A549 (cell line): ENCODE results near the gene MED26. TPM values are rescaled to one million over a fixed set of nuclear protein-coding genes. Genes with fewer than 3 reads are reported as not detected.

Experiments
- ATAC-seq, 2 experiments: fragments of 200-7000 bp in 1 of 2; fragments of >200 bp in 1 of 2; cut with Nextera tagmentation in 1 of 2; cut with Tn5 transposase in 1 of 2; 3 replicates each; pipeline versions ENCODE4 v1.8.0 to v1.9.1; 2018 to 2020; ENCODE audit warnings: mild to moderate bottlenecking in 1 of 2, moderate library complexity in 1 of 2
- CTCF ChIA-PET: fragments of 300-600 bp; sonication (Branson Sonifier 250); formaldehyde crosslinking; extraction: SDS; loops from one replicate; lab custom pipeline; 2021; ENCODE audit warnings: antibody characterized with exemption, inconsistent platforms; lab: Yijun Ruan, JAX
- POLR2A ChIA-PET: fragments of 350-600 bp; formaldehyde crosslinking; extraction: SDS; loops from one replicate; lab custom pipeline; 2021; ENCODE audit warnings: antibody characterized with exemption, inconsistent platforms; lab: Yijun Ruan, JAX
- DNase-seq, 2 experiments: peaks; one replicate each; pipeline versions ENCODE4 v3.0.0 to v3.0.0-alpha.2; 2011 to 2016; ENCODE audit warnings: low read depth in 1 of 2, low spot score in 1 of 2
- FAIRE-seq: peaks from 2 replicates; lab custom pipeline; 2011; peaks lifted over from hg19 to GRCh38; lab: Jason Lieb, UNC
- H3K27ac ChIP-seq, 2 experiments: fragments of >200 bp; sonication (Bioruptor Twin); formaldehyde crosslinking; 3 replicates each; pipeline ENCODE4 v1.5.1; 2016 to 2017
- H3K4me1 ChIP-seq: fragments of >200 bp; sonication (Bioruptor Twin); formaldehyde crosslinking; 3 replicates; pipeline ENCODE4 v1.6.1; 2016
- H3K4me2 ChIP-seq: fragments of >200 bp; sonication (Bioruptor Twin); formaldehyde crosslinking; 3 replicates; pipeline ENCODE4 v1.6.1; 2016
- H3K4me3 ChIP-seq: fragments of >200 bp; sonication (Bioruptor Twin); formaldehyde crosslinking; 3 replicates; pipeline ENCODE4 v1.5.1; 2016
- H3K9me3 ChIP-seq: fragments of >200 bp; sonication (Bioruptor Twin); formaldehyde crosslinking; 3 replicates; pipeline ENCODE4 v1.6.1; 2016
- CEBPB ChIP-seq, 2 experiments: fragments of >200 bp in 1 of 2; sonication (Bioruptor Twin) in 1 of 2; formaldehyde crosslinking in 1 of 2; IDR thresholded peaks; 2 replicates each; pipeline ENCODE4 v1.6.1; 2012 to 2016
- EHF ChIP-seq: fragments of 250-450 bp; sonication (Bioruptor Pico); IDR thresholded peaks from 2 replicates; pipeline ENCODE4 v1.5.0; 2020; ENCODE audit warnings: mild to moderate bottlenecking
- ESRRA ChIP-seq: fragments of 150-350 bp; IDR thresholded peaks from 2 replicates; pipeline ENCODE4 v1.6.1; 2014; ENCODE audit warnings: mild to moderate bottlenecking, low read length, borderline replicate concordance
- FOSL2 ChIP-seq, 2 experiments: fragments of 450-650 bp in 1 of 2; fragments of >200 bp in 1 of 2; sonication (Bioruptor Twin) in 1 of 2; formaldehyde crosslinking; IDR thresholded peaks; 2 replicates each; pipeline versions ENCODE4 v1.5.0 to v1.6.1; 2016 to 2020; ENCODE audit warnings: mild to moderate bottlenecking in 1 of 2, moderate library complexity in 1 of 2
- HOXA7 ChIP-seq: fragments of 250-450 bp; sonication (Bioruptor Pico); IDR thresholded peaks from 2 replicates; pipeline ENCODE4 v1.5.0; 2020; ENCODE audit warnings: mild to moderate bottlenecking, moderate library complexity
- HOXB5 ChIP-seq: fragments of 250-450 bp; sonication (Bioruptor Pico); IDR thresholded peaks from 2 replicates; pipeline ENCODE4 v1.5.0; 2020; ENCODE audit warnings: mild to moderate bottlenecking, moderate library complexity
- JUN ChIP-seq, 2 experiments: fragments of >200 bp; sonication (Bioruptor Twin); formaldehyde crosslinking; IDR thresholded peaks; 2 replicates in 1 of 2; 3 replicates in 1 of 2; pipeline ENCODE4 v1.6.1; 2016 to 2017
- JUNB ChIP-seq: fragments of >200 bp; sonication (Bioruptor Twin); formaldehyde crosslinking; IDR thresholded peaks from 2 replicates; pipeline ENCODE4 v1.6.1; 2016
- KDM5A ChIP-seq: fragments of 200-600 bp; sonication (generic); IDR thresholded peaks from 2 replicates; pipeline ENCODE4 v1.6.1; 2016; ENCODE audit warnings: antibody characterized with exemption, mild to moderate bottlenecking
- MYC ChIP-seq: IDR thresholded peaks from 2 replicates; pipeline ENCODE4 v1.6.1; 2012; ENCODE audit warnings: mild to moderate bottlenecking, inconsistent platforms, low read length, improper control_type of control experiment, borderline replicate concordance
- NPAS2 ChIP-seq: fragments of 250-450 bp; sonication (Bioruptor Pico); IDR thresholded peaks from 2 replicates; pipeline ENCODE4 v1.8.0; 2022; ENCODE audit warnings: mild to moderate bottlenecking, moderate library complexity, borderline replicate concordance
- NR3C1 ChIP-seq: fragments of >200 bp; sonication (Bioruptor Twin); formaldehyde crosslinking; IDR thresholded peaks from 3 replicates; pipeline ENCODE4 v1.6.1; 2017
- POLR2AphosphoS2 ChIP-seq: conservative IDR thresholded peaks from 2 replicates; pipeline ENCODE4 v1.6.1; 2012; ENCODE audit warnings: low read length, improper control_type of control experiment, inconsistent platforms
- RCOR1 ChIP-seq: fragments of 150-350 bp; IDR thresholded peaks from 2 replicates; pipeline ENCODE4 v1.6.1; 2014; ENCODE audit warnings: antibody characterized with exemption, low read length, low read depth
- RFX5 ChIP-seq: fragments of 450-650 bp; IDR thresholded peaks from 2 replicates; pipeline ENCODE4 v1.7.1; 2014; ENCODE audit warnings: antibody characterized with exemption, mild to moderate bottlenecking, moderate library complexity
- SMC3 ChIP-seq: fragments of >200 bp; sonication (Bioruptor Twin); formaldehyde crosslinking; IDR thresholded peaks from 3 replicates; pipeline ENCODE4 v1.6.1; 2018; ENCODE audit warnings: inconsistent platforms
- TP53 ChIP-seq: fragments of 250-450 bp; sonication (Bioruptor Pico); IDR thresholded peaks from 2 replicates; pipeline ENCODE4 v1.5.0; 2021; ENCODE audit warnings: mild to moderate bottlenecking, moderate library complexity
- ZC3H11A ChIP-seq: fragments of 450-650 bp; IDR thresholded peaks from 2 replicates; pipeline ENCODE4 v1.6.1; 2014; ENCODE audit warnings: antibody characterized with exemption, mild to moderate bottlenecking
- ZFP36 ChIP-seq: fragments of 450-650 bp; IDR thresholded peaks from 2 replicates; pipeline ENCODE4 v1.6.1; 2014; ENCODE audit warnings: borderline replicate concordance; ENCODE audit not compliant: partially characterized antibody
- ZSCAN20 ChIP-seq: fragments of 250-450 bp; sonication (Bioruptor Pico); IDR thresholded peaks from 2 replicates; pipeline ENCODE4 v1.8.0; 2022; ENCODE audit warnings: mild to moderate bottlenecking, moderate library complexity
- WGBS: methylation state at CpG from one replicate; pipeline ENCODE4 v1.1.6; 2017; ENCODE audit errors: missing lambda C conversion rate; 5-methylcytosine and 5-hydroxymethylcytosine counted together
- polyA plus RNA-seq, 4 experiments: library from polyadenylated mRNA; depleted of rRNA in 3 of 4; stranded (reverse); fragments of >200 nt; fragmentation: RNase III in 1 of 4; extraction: RNeasy Plus Mini Kit Qiagen cat#74134 plus additional on column Dnase treatment in 1 of 4; gene quantifications; 2 replicates in 3 of 4; 3 replicates in 1 of 4; pipeline ENCODE4 v1.2.3, GENCODE V29; 2011 to 2017
- TF ChIP-seq, protein P1 (sequence below): IDR thresholded peaks from 2 replicates; pipeline ENCODE4 v1.6.1; 2012
- TF ChIP-seq, protein P2 (sequence below): fragments of 200-600 bp; sonication (generic); IDR thresholded peaks from 2 replicates; pipeline ENCODE4 v1.6.1; 2016; ENCODE audit warnings: antibody characterized with exemption, mild to moderate bottlenecking, moderate library complexity
- TF ChIP-seq, protein P3 (sequence below): fragments of 150-350 bp; IDR thresholded peaks from 2 replicates; pipeline ENCODE4 v1.6.1; 2014; ENCODE audit warnings: low read depth, mild to moderate bottlenecking, low read length
- TF ChIP-seq, protein P4 (sequence below): fragments of >200 bp; sonication (Bioruptor Twin); formaldehyde crosslinking; IDR thresholded peaks from 2 replicates; pipeline ENCODE4 v1.6.1; 2016

The MED26 gene
- polyA plus RNA-seq, 2 of the 4 experiments (the other 2 are of a cell fraction): 2.4 to 3.6 TPM

DNA sequence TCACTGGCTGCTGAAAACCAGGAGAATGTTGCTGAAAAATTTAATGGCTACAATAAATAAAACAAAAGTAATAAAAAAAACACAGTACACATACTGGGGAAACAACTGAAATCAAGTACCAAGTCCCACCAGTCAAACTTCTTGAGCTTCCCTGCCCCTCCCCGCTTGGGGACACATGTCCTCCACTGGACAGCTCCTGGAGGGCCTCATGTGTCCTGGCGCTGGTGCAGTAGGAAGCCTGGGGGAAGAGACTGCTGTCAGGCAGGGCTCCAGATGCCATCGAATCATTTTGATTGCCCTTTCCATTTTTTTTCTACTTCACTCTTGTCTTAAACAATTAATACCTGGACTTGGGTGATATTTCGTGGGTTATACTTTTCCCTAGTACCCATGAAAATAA, 29.2 kb downstream of the MED26 start:
- Histone ChIP-seq H3K9me3 (no peaks in the 10 kb centered on the region), H3K4me3 (no peak overlapping the region), H3K4me1 (no peaks in the 10 kb centered on the region), H3K27ac (no peak overlapping the region), H3K4me2 (no peak overlapping the region)
- DNase-seq (no peak), FAIRE-seq (no peak), ATAC-seq (no peak)
- CTCF ChIA-PET: no interaction called here
- WGBS: 77% methylated on average over 4 of the region's 4 CpGs
- TF ChIP-seq MYC (no peak), NPAS2 (no peak), ZC3H11A (no peak), CEBPB (IDR thresholded peaks at IDR 0.05) (no peak), HOXA7 (CRISPR knock-in tag) (no peak), RCOR1 (no peak), FOSL2 (IDR thresholded peaks at IDR 0.05) (no peak), FOSL2 (CRISPR knock-in tag; IDR thresholded peaks at IDR 0.05) (no peak), ZSCAN20 (no peak), TP53 (CRISPR knock-in tag) (no peak), SMC3 (no peak), HOXB5 (CRISPR knock-in tag) (no peak)
- TF ChIP-seq, protein P1, sequence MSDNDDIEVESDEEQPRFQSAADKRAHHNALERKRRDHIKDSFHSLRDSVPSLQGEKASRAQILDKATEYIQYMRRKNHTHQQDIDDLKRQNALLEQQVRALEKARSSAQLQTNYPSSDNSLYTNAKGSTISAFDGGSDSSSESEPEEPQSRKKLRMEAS: no peak
- POLR2A ChIA-PET: no interaction called here

DNA sequence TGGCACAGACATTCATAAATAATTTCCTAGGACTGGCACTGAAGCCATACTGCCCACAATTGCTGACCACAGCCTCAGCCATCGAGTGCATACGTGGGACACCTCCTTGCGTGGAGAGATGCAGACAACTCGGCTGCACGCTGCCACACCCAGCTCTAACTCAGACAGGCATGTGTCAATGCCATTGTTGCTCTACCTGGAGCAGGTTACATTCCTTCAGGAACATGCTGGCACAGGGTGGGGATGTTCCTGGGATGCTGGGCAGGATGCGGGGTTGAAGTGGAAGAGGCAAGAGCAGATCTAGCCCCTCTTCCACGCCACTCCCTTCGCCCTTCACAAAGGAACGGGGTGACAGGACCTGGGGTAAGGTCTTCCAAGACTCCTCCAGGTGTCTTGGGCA, 31.6 kb downstream of the MED26 start:
- no peak overlapping the region for H3K4me3 ChIP-seq
- H3K9me3 ChIP-seq: no peaks in the 10 kb centered on the region
- no peak for TF ChIP-seq ZFP36
- TF ChIP-seq POLR2AphosphoS2: no peak
- no peak for TF ChIP-seq RFX5
- TF ChIP-seq ESRRA: no peak
- TF ChIP-seq FOSL2 (IDR thresholded peaks at IDR 0.05): no peak
- TF ChIP-seq FOSL2 (CRISPR knock-in tag; IDR thresholded peaks at IDR 0.05): no peak
- no peak for TF ChIP-seq ZSCAN20
- TF ChIP-seq, protein P2, sequence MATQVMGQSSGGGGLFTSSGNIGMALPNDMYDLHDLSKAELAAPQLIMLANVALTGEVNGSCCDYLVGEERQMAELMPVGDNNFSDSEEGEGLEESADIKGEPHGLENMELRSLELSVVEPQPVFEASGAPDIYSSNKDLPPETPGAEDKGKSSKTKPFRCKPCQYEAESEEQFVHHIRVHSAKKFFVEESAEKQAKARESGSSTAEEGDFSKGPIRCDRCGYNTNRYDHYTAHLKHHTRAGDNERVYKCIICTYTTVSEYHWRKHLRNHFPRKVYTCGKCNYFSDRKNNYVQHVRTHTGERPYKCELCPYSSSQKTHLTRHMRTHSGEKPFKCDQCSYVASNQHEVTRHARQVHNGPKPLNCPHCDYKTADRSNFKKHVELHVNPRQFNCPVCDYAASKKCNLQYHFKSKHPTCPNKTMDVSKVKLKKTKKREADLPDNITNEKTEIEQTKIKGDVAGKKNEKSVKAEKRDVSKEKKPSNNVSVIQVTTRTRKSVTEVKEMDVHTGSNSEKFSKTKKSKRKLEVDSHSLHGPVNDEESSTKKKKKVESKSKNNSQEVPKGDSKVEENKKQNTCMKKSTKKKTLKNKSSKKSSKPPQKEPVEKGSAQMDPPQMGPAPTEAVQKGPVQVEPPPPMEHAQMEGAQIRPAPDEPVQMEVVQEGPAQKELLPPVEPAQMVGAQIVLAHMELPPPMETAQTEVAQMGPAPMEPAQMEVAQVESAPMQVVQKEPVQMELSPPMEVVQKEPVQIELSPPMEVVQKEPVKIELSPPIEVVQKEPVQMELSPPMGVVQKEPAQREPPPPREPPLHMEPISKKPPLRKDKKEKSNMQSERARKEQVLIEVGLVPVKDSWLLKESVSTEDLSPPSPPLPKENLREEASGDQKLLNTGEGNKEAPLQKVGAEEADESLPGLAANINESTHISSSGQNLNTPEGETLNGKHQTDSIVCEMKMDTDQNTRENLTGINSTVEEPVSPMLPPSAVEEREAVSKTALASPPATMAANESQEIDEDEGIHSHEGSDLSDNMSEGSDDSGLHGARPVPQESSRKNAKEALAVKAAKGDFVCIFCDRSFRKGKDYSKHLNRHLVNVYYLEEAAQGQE: no peak
- ChIA-PET POLR2A (no interaction called here), CTCF (no interaction called here)
- H3K27ac ChIP-seq: no peak overlapping the region
- DNase-seq (no peak), FAIRE-seq (no peak), ATAC-seq (no peak)
- 0 out of 3 replicates have a peak, but pooled peaks cover 6% of the 10 kb centered on the region for H3K4me1 ChIP-seq
- H3K4me2 ChIP-seq: no peak overlapping the region
- 96% methylated on average over 8 of the region's 9 CpGs for WGBS

DNA sequence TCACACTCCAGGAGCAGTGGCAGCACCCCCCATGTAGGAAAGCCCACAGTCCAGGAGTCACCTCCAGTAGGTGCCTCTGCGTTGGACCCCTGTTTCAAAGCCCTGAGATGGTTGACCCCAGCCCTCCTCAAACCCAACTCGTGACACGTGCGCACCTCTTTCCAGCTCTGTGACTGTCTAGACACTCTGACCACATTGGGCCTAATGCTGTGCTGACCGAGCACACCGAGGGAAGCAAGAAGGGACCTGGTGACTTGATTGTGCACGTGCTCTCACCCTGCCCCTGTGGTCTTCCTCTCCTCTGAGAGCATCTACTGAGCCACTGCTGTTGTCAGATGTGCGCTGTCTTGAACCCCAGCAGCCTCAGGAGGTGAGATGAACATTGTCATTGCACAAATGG, 32.9 kb downstream of the MED26 start:
- no peak for ATAC-seq
- ChIA-PET CTCF (no interaction called here), POLR2A (no interaction called here)
- WGBS: 100% methylated on average over 6 of the region's 8 CpGs
- Histone ChIP-seq H3K4me3 (no peak overlapping the region), H3K27ac (no peak overlapping the region), H3K9me3 (no peaks in the 10 kb centered on the region), H3K4me2 (no peak overlapping the region), H3K4me1 (0 out of 3 replicates have a peak, but pooled peaks cover 8% of the 10 kb centered on the region)
- no peak for FAIRE-seq
- no peak for DNase-seq
- TF ChIP-seq, protein P3, sequence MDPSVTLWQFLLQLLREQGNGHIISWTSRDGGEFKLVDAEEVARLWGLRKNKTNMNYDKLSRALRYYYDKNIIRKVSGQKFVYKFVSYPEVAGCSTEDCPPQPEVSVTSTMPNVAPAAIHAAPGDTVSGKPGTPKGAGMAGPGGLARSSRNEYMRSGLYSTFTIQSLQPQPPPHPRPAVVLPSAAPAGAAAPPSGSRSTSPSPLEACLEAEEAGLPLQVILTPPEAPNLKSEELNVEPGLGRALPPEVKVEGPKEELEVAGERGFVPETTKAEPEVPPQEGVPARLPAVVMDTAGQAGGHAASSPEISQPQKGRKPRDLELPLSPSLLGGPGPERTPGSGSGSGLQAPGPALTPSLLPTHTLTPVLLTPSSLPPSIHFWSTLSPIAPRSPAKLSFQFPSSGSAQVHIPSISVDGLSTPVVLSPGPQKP: no peak
- no peak for TF ChIP-seq JUNB
- no peak for TF ChIP-seq NR3C1
- TF ChIP-seq KDM5A: no peak
- TF ChIP-seq, protein P4, sequence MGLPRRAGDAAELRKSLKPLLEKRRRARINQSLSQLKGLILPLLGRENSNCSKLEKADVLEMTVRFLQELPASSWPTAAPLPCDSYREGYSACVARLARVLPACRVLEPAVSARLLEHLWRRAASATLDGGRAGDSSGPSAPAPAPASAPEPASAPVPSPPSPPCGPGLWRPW: no peak
- TF ChIP-seq, protein P1: no peak
- no peak for TF ChIP-seq EHF (CRISPR knock-in tag)
- no peak for TF ChIP-seq HOXA7 (CRISPR knock-in tag)
- no peak for TF ChIP-seq JUN (IDR thresholded peaks at IDR 0.05)
